Activated B cell treated with CpG ODN at 0.5 μM for 24 hours (primary cell): ENCODE measurements around the gene ERCC2. TPM values are rescaled to one million over a fixed set of nuclear protein-coding genes. Genes with fewer than 3 reads are reported as not detected.
"Not testable (repeated sequence)": the region's sequence is repeated elsewhere in the genome, so short reads cannot be mapped to it uniquely, and the experiment has no call there.

ENCODE experiments used
- ATAC-seq: fragments of 200-7000 bp; cut with Tn5 transposase; one replicate; pipeline ENCODE4 v1.10.0; 2021; ENCODE audit warnings: low read depth, mild to moderate bottlenecking, moderate library complexity
- CTCF ChIA-PET: fragments of 350-600 bp; sonication (Branson Sonifier 250); formaldehyde crosslinking; loops from one replicate; lab custom pipeline; 2021; ENCODE audit warnings: antibody characterized with exemption; lab: Charles Lee
- POLR2A ChIA-PET: fragments of 350-600 bp; sonication (Branson Sonifier 250); formaldehyde crosslinking; loops from one replicate; lab custom pipeline; 2021; ENCODE audit warnings: antibody characterized with exemption; lab: Charles Lee
- DNase-seq: peaks from one replicate; pipeline ENCODE4 v3.0.0; 2022
- H3K27ac Mint-ChIP-seq: one replicate; pipeline ENCODE4 v1.8.0; 2020; ENCODE audit warnings: mixed read lengths
- H3K27me3 Mint-ChIP-seq: one replicate; pipeline ENCODE4 v1.8.0; 2021; ENCODE audit warnings: mixed read lengths
- H3K36me3 Mint-ChIP-seq: one replicate; pipeline ENCODE4 v1.8.0; 2021; ENCODE audit warnings: low read depth, mixed read lengths
- H3K4me1 Mint-ChIP-seq: one replicate; pipeline ENCODE4 v1.8.0; 2021; ENCODE audit warnings: mixed read lengths
- H3K4me3 Mint-ChIP-seq: one replicate; pipeline ENCODE4 v1.8.0; 2020; ENCODE audit warnings: mild to moderate bottlenecking, mixed read lengths
- H3K9me3 Mint-ChIP-seq: one replicate; pipeline ENCODE4 v1.8.0; 2020; ENCODE audit warnings: mixed read lengths
- intact Hi-C: fragments of 100-400 bp; cut with micrococcal nuclease; formaldehyde crosslinking; loops from one replicate; pipeline ENCODE4 v1.15.1; 2024
- total RNA-seq: library from RNA; stranded (reverse); gene quantifications from 2 replicates; pipeline ENCODE4 v1.2.3, GENCODE V29; 2022
- TF ChIP-seq, protein P1 (sequence below): fragments of 200-600 bp; IDR thresholded peaks from one replicate; pipeline ENCODE4 v1.8.0; 2022; ENCODE audit warnings: antibody characterized with exemption, mild to moderate bottlenecking

Gene ERCC2
- total RNA-seq, 1 donor from 2014 or later: 29.8 TPM

DNA sequence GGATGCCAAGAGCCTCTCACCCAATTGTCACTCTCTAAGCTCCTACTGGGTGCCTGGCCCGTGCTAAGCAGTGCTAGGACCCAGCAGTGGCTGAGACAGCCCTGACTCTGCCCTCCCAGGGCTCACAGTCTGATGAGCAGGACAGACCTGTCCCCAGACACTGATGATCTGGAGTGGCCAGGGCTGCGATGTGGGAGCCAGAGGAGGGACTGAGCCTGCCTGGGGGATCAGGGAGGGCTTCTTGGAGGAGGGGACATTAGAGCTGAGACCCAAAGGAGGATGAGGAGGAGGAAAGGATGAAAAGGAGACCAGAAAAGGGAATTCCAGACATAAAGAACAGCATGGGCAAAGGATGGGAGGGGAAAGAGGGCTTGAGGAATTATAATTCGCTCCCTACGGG, 46.8 kb upstream of the ERCC2 start:
- Mint-ChIP-seq H3K9me3 (no peaks in the 10 kb centered on the region), H3K4me1 (peaks cover 37% of the 10 kb centered on the region), H3K36me3 (peaks cover 70% of the 10 kb centered on the region), H3K27me3 (no peaks in the 10 kb centered on the region), H3K27ac (no peak overlapping the region), H3K4me3 (no peak overlapping the region)
- CTCF ChIA-PET: no interaction called here
- POLR2A ChIA-PET: interaction anchor here (2.2 kb wide), 1 partner anchor 10 kb away, joined by 9 read pairs; the partner anchor contains the start of gene POLR1G
- intact Hi-C loops: no loop called here
- TF ChIP-seq, protein P1, sequence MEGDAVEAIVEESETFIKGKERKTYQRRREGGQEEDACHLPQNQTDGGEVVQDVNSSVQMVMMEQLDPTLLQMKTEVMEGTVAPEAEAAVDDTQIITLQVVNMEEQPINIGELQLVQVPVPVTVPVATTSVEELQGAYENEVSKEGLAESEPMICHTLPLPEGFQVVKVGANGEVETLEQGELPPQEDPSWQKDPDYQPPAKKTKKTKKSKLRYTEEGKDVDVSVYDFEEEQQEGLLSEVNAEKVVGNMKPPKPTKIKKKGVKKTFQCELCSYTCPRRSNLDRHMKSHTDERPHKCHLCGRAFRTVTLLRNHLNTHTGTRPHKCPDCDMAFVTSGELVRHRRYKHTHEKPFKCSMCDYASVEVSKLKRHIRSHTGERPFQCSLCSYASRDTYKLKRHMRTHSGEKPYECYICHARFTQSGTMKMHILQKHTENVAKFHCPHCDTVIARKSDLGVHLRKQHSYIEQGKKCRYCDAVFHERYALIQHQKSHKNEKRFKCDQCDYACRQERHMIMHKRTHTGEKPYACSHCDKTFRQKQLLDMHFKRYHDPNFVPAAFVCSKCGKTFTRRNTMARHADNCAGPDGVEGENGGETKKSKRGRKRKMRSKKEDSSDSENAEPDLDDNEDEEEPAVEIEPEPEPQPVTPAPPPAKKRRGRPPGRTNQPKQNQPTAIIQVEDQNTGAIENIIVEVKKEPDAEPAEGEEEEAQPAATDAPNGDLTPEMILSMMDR: no peak
- DNase-seq (no peak), ATAC-seq (no peak)

DNA sequence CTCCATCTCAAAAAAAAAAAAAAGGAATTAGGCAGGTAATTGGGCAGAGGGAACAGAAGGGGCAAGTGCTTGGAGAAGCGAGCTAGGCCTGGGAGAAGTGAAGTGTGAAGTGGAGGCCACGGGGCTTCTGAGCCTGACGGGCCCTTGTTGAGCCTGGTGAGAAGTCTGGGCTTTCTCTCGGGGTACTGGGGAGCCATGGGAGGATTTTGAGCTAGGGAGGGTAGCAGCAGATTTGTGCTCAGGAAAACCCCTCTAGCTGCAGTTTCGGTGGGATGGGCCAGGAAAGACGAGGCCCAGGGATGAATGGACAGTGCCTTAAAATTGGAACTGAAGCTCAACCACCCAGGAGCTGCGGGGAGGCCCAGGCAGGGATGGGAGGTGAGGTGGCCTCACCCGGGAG, 44.1 kb upstream of the ERCC2 start:
- H3K4me3 Mint-ChIP-seq: no peak overlapping the region
- H3K9me3 Mint-ChIP-seq: no peaks in the 10 kb centered on the region
- ChIA-PET POLR2A (interaction anchor here (0.7 kb wide), 3 partner anchors 171 to 622 kb away, joined by 3 to 7 read pairs (median 3); no protein-coding TSS in a partner anchor), CTCF (interaction anchor here (0.8 kb wide), 1 partner anchor 25 kb away, joined by 3 read pairs; no protein-coding TSS in a partner anchor)
- no peak overlapping the region for H3K27ac Mint-ChIP-seq
- H3K4me1 Mint-ChIP-seq: peaks cover 19% of the 10 kb centered on the region
- no peak for DNase-seq
- H3K27me3 Mint-ChIP-seq: no peaks in the 10 kb centered on the region
- H3K36me3 Mint-ChIP-seq: peaks cover 58% of the 10 kb centered on the region
- TF ChIP-seq, protein P1: no peak
- ATAC-seq: no peak
- intact Hi-C loops: no loop called here

DNA sequence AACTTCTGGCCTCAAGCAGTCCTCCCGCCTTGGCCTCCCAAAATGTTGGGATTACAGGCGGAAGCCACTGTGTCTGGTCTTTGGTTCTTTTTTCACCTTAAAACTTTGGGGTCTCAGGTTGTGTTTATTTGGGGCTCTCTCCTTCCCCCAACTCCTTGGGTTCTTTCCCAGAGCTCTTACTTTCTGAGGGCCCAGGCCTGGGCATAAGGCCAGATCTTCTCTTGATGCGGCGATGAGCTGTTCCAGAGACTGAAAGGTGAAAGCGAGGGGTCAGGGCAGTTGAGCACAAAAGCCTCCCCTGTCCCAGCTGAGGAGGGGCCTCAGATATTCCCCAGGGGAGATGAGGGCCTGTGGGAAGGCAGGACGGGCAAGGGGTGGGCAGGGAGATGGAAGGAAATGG, 43.1 kb upstream of the ERCC2 start:
- H3K4me1 Mint-ChIP-seq: peaks cover 17% of the 10 kb centered on the region
- intact Hi-C loops: no loop called here
- ATAC-seq (no peak), DNase-seq (no peak)
- no peaks in the 10 kb centered on the region for H3K9me3 Mint-ChIP-seq
- CTCF ChIA-PET: interaction anchor here (1.0 to 1.8 kb wide), 3 partner anchors 26 to 71 kb away, joined by 3 to 5 read pairs (median 3); no protein-coding TSS in a partner anchor
- H3K4me3 Mint-ChIP-seq: no peak overlapping the region
- peaks cover 54% of the 10 kb centered on the region for H3K36me3 Mint-ChIP-seq
- no peak overlapping the region for H3K27ac Mint-ChIP-seq
- TF ChIP-seq, protein P1: no peak
- POLR2A ChIA-PET: no interaction called here
- no peaks in the 10 kb centered on the region for H3K27me3 Mint-ChIP-seq

DNA sequence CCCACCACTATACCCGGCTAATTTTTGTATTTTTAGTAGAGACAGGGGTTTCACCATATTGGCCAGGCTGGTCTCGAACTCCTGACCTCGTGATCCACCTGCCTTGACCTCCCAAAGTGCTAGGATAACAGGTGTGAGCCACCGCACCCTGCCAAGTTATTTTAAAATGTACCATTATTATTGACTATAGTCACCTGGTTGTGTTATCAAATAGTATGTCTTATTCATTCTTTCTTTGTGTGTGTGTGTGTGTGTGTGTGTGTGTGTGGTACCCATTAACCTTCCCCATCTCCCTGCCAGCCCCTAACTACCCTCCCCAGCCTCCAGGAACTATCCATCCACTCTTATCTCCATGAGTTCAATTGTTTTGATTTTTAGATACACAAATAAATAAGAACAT, 40.0 kb upstream of the ERCC2 start:
- Mint-ChIP-seq H3K4me1 (peaks cover 29% of the 10 kb centered on the region), H3K36me3 (peaks cover 41% of the 10 kb centered on the region)
- H3K9me3 Mint-ChIP-seq, H3K27me3 Mint-ChIP-seq, CTCF ChIA-PET, H3K4me3 Mint-ChIP-seq, ATAC-seq, intact Hi-C loops, DNase-seq, H3K27ac Mint-ChIP-seq: not testable (repeated sequence)
- POLR2A ChIA-PET: interaction anchor here (1.1 to 1.3 kb wide), 2 partner anchors 68 to 75 kb away, joined by 3 to 4 read pairs; no protein-coding TSS in a partner anchor

- peaks cover 37% of the 10 kb centered on the region for H3K36me3 Mint-ChIP-seq
- H3K27ac Mint-ChIP-seq: no peak overlapping the region
- no peak overlapping the region for H3K4me3 Mint-ChIP-seq
- ChIA-PET POLR2A (interaction anchor here (0.6 to 1.1 kb wide), 2 partner anchors 17 to 69 kb away, joined by 3 to 4 read pairs; no protein-coding TSS in a partner anchor), CTCF (interaction anchor here (1.0 kb wide), 1 partner anchor 30 kb away, joined by 4 read pairs; no protein-coding TSS in a partner anchor)
- ATAC-seq: no peak
- intact Hi-C loops: loop anchor here (5.0 to 10.0 kb wide), 4 partner anchors 155 to 455 kb away; partner anchors contain the start of genes CLPTM1, FOXA3, MARK4 and SYMPK
- TF ChIP-seq, protein P1: no peak
- no peak for DNase-seq
- peaks cover 1% of the 10 kb centered on the region for H3K27me3 Mint-ChIP-seq
- H3K9me3 Mint-ChIP-seq: no peaks in the 10 kb centered on the region
- peaks cover 37% of the 10 kb centered on the region for H3K4me1 Mint-ChIP-seq
Measured at GRCh38 chr19:45409557-45409920, 39.2 kb upstream of the ERCC2 start.
